ENCODE measurements around the gene GALNS. TPM values are rescaled to one million over a fixed set of nuclear protein-coding genes. Genes with fewer than 3 reads are reported as not detected.
A peak's percentile ranks its signal among the peaks of the same experiment; 100 is the strongest.

Gene GALNS
- total and polyA plus RNA-seq, 5 donors = 17.6 to 22.3 (median 19.1) TPM

DNA sequence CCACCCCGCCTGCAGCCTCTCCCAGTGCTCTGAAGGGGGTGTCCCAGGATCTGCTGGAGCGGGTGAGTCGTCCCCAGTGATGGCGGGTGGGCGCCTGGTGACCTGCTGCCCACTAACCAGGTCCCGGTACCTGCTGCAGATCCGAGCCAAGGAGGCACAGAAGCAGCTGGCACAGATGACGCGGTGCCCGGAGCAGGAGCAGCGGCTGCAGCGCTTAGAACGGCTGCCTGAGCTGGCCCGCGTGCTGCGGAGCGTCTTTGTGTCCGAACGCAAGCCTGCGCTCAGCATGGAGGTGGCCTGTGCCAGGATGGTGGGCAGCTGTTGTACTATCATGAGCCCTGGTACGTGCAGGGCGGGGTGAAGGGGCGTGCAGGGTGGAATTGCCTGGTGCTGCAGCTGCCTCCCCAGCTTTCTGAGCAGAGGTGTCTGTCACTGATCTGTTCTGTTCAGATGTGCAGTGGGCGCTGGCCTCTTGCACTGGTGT is 49.6 kb downstream of the GALNS start:
- H3K27me3 ChIP-seq (ENCODE audit: control insufficient read depth, insufficient read depth) = no peaks in the 10 kb centered on the region
- no peaks in the 10 kb centered on the region for H3K9me3 ChIP-seq (ENCODE audit: control insufficient read depth, low read length)
- H3K4me3 ChIP-seq (ENCODE audit: low read length) = no peak overlapping the region
- no peak overlapping the region for H3K27ac ChIP-seq (ENCODE audit: low read length)
- ATAC-seq (no peak), DNase-seq (peak in 1 of 3 donors; percentile 56)
- intact Hi-C loops (cut with DNase I) = no loop called here
- 92% methylated on average over 24 of the region's 24 CpGs for WGBS
- H3K4me1 ChIP-seq (ENCODE audit: control insufficient read depth, insufficient read depth, low read length) = no peaks in the 10 kb centered on the region

GRCh38 chr16:88806491-88807111 is 50.1 kb downstream of the GALNS start:
- DNase-seq (peak in 1 of 3 donors; percentile 61), ATAC-seq (no peak)
- Histone ChIP-seq H3K4me3 (ENCODE audit: low read length) (no peak overlapping the region), H3K9me3 (ENCODE audit: control insufficient read depth, low read length) (no peaks in the 10 kb centered on the region), H3K27me3 (ENCODE audit: control insufficient read depth, insufficient read depth) (no peaks in the 10 kb centered on the region), H3K4me1 (ENCODE audit: control insufficient read depth, insufficient read depth, low read length) (no peaks in the 10 kb centered on the region), H3K27ac (ENCODE audit: low read length) (no peak overlapping the region)
- WGBS = 82% methylated on average over 27 of the region's 27 CpGs
- intact Hi-C loops (cut with DNase I) = no loop called here

- WGBS = 94% methylated on average over 21 of the region's 21 CpGs
- no peak overlapping the region for H3K4me3 ChIP-seq (ENCODE audit: low read length)
- no peak overlapping the region for H3K27ac ChIP-seq (ENCODE audit: low read length)
- no peaks in the 10 kb centered on the region for H3K9me3 ChIP-seq (ENCODE audit: control insufficient read depth, low read length)
- peak in 1 of 3 donors; percentile 58 for DNase-seq
- intact Hi-C loops (cut with DNase I) = no loop called here
- ATAC-seq = no peak
- H3K27me3 ChIP-seq (ENCODE audit: control insufficient read depth, insufficient read depth) = no peaks in the 10 kb centered on the region
- H3K4me1 ChIP-seq (ENCODE audit: control insufficient read depth, insufficient read depth, low read length) = no peaks in the 10 kb centered on the region
These were observed 50.8 kb downstream of the GALNS start for GRCh38 chr16:88805887-88806393.

DNA sequence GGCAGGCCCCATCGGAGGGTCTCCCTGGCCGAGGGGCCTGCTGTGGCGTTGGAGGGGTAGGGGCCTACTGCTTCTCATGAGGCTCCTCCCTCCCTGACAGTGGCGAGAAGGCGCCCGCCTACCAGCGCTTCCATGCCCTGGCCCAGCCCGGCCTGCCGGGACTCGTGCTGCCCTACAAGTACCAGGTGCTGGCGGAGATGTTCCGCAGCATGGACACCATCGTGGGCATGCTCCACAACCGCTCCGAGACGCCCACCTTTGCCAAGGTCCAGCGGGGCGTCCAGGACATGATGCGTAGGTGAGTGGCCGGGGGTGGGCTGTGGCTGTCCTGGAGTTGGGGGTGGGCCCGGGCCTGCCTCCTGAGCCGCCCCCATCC is 51.4 kb downstream of the GALNS start:
- Histone ChIP-seq H3K9me3 (ENCODE audit: control insufficient read depth, low read length) (no peaks in the 10 kb centered on the region), H3K4me3 (ENCODE audit: low read length) (no peak overlapping the region), H3K4me1 (ENCODE audit: control insufficient read depth, insufficient read depth, low read length) (no peaks in the 10 kb centered on the region), H3K27ac (ENCODE audit: low read length) (no peak overlapping the region), H3K27me3 (ENCODE audit: control insufficient read depth, insufficient read depth) (no peaks in the 10 kb centered on the region)
- intact Hi-C loops (cut with DNase I) = no loop called here
- no peak for ATAC-seq
- peak in 1 of 3 donors; percentile 56 for DNase-seq
- 92% methylated on average over 22 of the region's 22 CpGs for WGBS

DNA sequence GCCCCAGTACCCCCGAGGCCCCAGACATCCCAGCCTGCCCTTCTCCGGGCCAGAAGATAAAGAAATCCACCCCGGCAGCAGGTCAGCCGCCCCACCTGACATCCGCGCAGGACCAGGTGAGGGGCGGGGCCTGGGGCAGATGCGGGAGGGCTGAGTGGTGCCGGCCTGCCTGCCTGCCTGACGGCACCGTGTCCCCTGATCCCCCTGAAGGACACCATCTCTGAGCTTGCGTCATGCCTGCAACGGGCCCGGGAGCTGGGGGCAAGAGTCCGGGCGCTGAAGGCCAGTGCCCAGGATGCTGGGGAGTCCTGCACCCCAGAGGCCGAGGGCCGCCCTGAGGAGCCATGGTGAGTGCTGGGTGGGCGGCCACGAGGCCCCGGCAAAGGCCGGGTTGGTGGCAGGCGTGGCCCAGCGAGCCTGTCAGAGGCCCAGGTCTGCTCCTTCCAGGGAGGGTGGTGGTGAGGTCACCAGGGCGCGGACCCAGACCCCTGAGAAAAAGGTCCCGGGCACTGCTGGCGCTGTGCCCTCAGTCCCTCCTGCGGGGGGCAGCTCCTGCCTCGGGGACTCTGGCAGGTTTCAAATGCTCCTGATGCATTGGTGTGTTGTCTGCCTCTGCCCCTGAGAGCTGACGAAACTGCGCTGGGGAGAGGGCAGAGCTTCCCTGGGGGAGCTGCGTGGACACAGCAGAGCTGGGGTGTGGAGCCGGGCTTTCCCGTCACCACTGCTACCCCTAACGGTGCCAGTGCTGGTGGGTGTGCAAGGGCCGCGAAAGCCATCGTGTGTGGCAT is 52.0 kb downstream of the GALNS start:
- intact Hi-C loops (cut with DNase I) = no loop called here
- H3K4me3 ChIP-seq (ENCODE audit: low read length) = no peak overlapping the region
- 26% methylated on average over 39 of the region's 39 CpGs for WGBS
- no peaks in the 10 kb centered on the region for H3K27me3 ChIP-seq (ENCODE audit: control insufficient read depth, insufficient read depth)
- H3K9me3 ChIP-seq (ENCODE audit: control insufficient read depth, low read length) = no peaks in the 10 kb centered on the region
- no peaks in the 10 kb centered on the region for H3K4me1 ChIP-seq (ENCODE audit: control insufficient read depth, insufficient read depth, low read length)
- DNase-seq = peak in 1 of 3 donors; percentile 64
- no peak overlapping the region for H3K27ac ChIP-seq (ENCODE audit: low read length)
- peak in 1 of 2 donors; percentile 1 for ATAC-seq

- intact Hi-C loops (cut with DNase I) = no loop called here
- 2% methylated on average over 16 of the region's 16 CpGs for WGBS
- no peak overlapping the region for H3K27ac ChIP-seq (ENCODE audit: low read length)
- no peaks in the 10 kb centered on the region for H3K4me1 ChIP-seq (ENCODE audit: control insufficient read depth, insufficient read depth, low read length)
- no peak for ATAC-seq
- H3K4me3 ChIP-seq (ENCODE audit: low read length) = no peak overlapping the region
- no peaks in the 10 kb centered on the region for H3K27me3 ChIP-seq (ENCODE audit: control insufficient read depth, insufficient read depth)
- DNase-seq = peak in 1 of 3 donors; percentile 68
- no peaks in the 10 kb centered on the region for H3K9me3 ChIP-seq (ENCODE audit: control insufficient read depth, low read length)
These were observed 52.6 kb downstream of the GALNS start for GRCh38 chr16:88804173-88804551.

- H3K4me3 ChIP-seq (ENCODE audit: low read length) = peak within 1 kb of the TSS; percentile 69
- intact Hi-C loops (cut with DNase I) = no loop called here
- ATAC-seq (peak; percentile 61 to 73), DNase-seq (peak; percentile 84 to 96 (median 94))
- H3K4me1 ChIP-seq (ENCODE audit: control insufficient read depth, insufficient read depth, low read length) = no peaks in the 10 kb centered on the region
- H3K9me3 ChIP-seq (ENCODE audit: control insufficient read depth, low read length) = no peaks in the 10 kb centered on the region
- no peaks in the 10 kb centered on the region for H3K27me3 ChIP-seq (ENCODE audit: control insufficient read depth, insufficient read depth)
- under 1% methylated on average over 98 of the region's 98 CpGs for WGBS
- peak within 1 kb of the TSS; percentile 66 for H3K27ac ChIP-seq (ENCODE audit: low read length)
These were observed 53.3 kb downstream of the GALNS start, which contains the start of gene CDT1 for GRCh38 chr16:88803264-88803987. Gene CDT1 (plus strand): TSS chr16:88803789. CDS start chr16:88803832, 43 bp downstream.

GRCh38 chr16:88800277-88800592 is 56.5 kb downstream of the GALNS start:
- intact Hi-C loops (cut with DNase I) = no loop called here
- no peaks in the 10 kb centered on the region for H3K4me1 ChIP-seq (ENCODE audit: control insufficient read depth, insufficient read depth, low read length)
- no peaks in the 10 kb centered on the region for H3K9me3 ChIP-seq (ENCODE audit: control insufficient read depth, low read length)
- no peaks in the 10 kb centered on the region for H3K27me3 ChIP-seq (ENCODE audit: control insufficient read depth, insufficient read depth)
- H3K27ac ChIP-seq (ENCODE audit: low read length) = no peak overlapping the region
- H3K4me3 ChIP-seq (ENCODE audit: low read length) = no peak overlapping the region
- DNase-seq = no peak
- 82% methylated on average over 6 of the region's 6 CpGs for WGBS
- ATAC-seq = no peak

GRCh38 chr16:88799569-88800276 is 57.0 kb downstream of the GALNS start:
- no peaks in the 10 kb centered on the region for H3K27me3 ChIP-seq (ENCODE audit: control insufficient read depth, insufficient read depth)
- 72% methylated on average over 17 of the region's 17 CpGs for WGBS
- DNase-seq (no peak), ATAC-seq (no peak)
- no peaks in the 10 kb centered on the region for H3K4me1 ChIP-seq (ENCODE audit: control insufficient read depth, insufficient read depth, low read length)
- H3K27ac ChIP-seq (ENCODE audit: low read length) = no peak overlapping the region
- no peak overlapping the region for H3K4me3 ChIP-seq (ENCODE audit: low read length)
- no peaks in the 10 kb centered on the region for H3K9me3 ChIP-seq (ENCODE audit: control insufficient read depth, low read length)
- intact Hi-C loops (cut with DNase I) = no loop called here

DNA sequence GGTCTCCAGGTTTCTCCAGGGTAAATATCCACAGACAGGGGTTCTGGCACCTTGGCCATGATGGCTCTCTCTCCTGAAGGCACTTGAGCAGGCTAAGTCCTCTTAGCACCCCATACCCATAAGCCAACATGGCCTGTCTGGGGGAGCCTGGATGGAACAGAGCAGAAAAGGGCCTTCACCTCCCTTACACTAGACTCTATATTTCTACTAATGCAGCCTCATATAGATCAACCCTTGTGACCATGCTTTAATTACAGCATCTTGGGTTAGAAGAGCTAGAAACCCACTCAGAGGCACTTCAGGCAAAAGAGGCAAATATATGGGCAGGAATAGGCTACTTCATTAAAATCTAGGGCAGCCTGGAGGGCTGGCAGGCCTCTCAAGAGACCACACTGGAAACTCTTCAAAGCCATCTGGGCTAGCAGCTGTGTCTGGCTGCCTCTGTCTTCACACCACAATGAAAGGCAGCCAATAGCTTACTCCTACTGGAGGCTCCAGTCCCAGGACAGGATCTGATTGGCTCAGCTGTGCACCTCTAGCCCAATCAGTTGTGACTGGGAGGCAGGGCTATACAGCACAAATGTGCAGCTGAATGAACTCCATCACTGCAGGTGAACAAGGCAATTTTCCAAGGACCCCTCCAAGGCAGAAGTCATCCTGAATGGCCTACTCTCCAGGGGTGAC is 57.8 kb downstream of the GALNS start:
- no peak for ATAC-seq

More for the DNA sequence above, 57.8 kb downstream of the GALNS start:
- Histone ChIP-seq H3K4me1 (ENCODE audit: control insufficient read depth, insufficient read depth, low read length) (no peaks in the 10 kb centered on the region), H3K9me3 (ENCODE audit: control insufficient read depth, low read length) (no peaks in the 10 kb centered on the region), H3K27me3 (ENCODE audit: control insufficient read depth, insufficient read depth) (no peaks in the 10 kb centered on the region), H3K27ac (ENCODE audit: low read length) (no peak overlapping the region), H3K4me3 (ENCODE audit: low read length) (no peak overlapping the region)
- intact Hi-C loops (cut with DNase I) = no loop called here
- DNase-seq = peak in 1 of 3 donors; percentile 12

All from right cardiac atrium (tissue), 5 donors.